Measurements from ENCODE around the gene LIN54. TPM values are rescaled to one million over a fixed set of nuclear protein-coding genes. Genes with fewer than 3 reads are reported as not detected.

Gene LIN54
- total and polyA plus RNA-seq, 2 of the 4 experiments (the other 2 are of a cell fraction), result 5.3 to 26.9 TPM

- DNase-seq (no peak), ATAC-seq (ENCODE audit: low read depth) (no peak)
- H4K5ac ChIP-seq (ENCODE audit: low read depth, low read length), result no peak overlapping the region
- H3K4me2 ChIP-seq (ENCODE audit: low read depth, low read length), result no peak overlapping the region
- no peaks in the 10 kb centered on the region for H3K27me3 ChIP-seq (ENCODE audit: control insufficient read depth, insufficient read depth, low read length)
- no peak overlapping the region for H2AK5ac ChIP-seq (ENCODE audit: low read depth, low read length)
- intact Hi-C loops (cut with micrococcal nuclease), result no loop called here
- no peaks in the 10 kb centered on the region for H4K20me1 ChIP-seq (ENCODE audit: insufficient read depth, low read length)
- POLR2A ChIA-PET (ENCODE audit: unreplicated experiment), result no interaction called here
- H4K8ac ChIP-seq (ENCODE audit: low read depth in 2 of 2, low read length in 2 of 2), result no peak overlapping the region
- H3K4ac ChIP-seq (ENCODE audit: low read depth, low read length), result no peak overlapping the region
- dilution Hi-C loops (cut with HindIII; ENCODE audit: low sequenced_read_pairs, unreplicated experiment), result no loop called here
- H3K14ac ChIP-seq (replicated peaks; ENCODE audit: low read depth, low read length), result no peak overlapping the region
- no peak overlapping the region for H2BK5ac ChIP-seq (ENCODE audit: low read depth, low read length, poor library complexity, severe bottlenecking)
- H3K23ac ChIP-seq (ENCODE audit: low read depth, low read length), result no peak overlapping the region
- CTCF ChIA-PET, result no interaction called here
- TF ChIP-seq FOS (IDR thresholded peaks at IDR 0.05; ENCODE audit: low read depth, low read length) (no peak), RAD21 (IDR thresholded peaks at IDR 0.05; ENCODE audit: low read length) (no peak), MAZ (IDR thresholded peaks at IDR 0.05; ENCODE audit: borderline replicate concordance, low read depth, low read length) (no peak), CTCF (conservative IDR thresholded peaks at IDR 0.05; ENCODE audit: low read depth, low read length) (no peak), MAFK (IDR thresholded peaks at IDR 0.05; ENCODE audit: low read depth, low read length) (no peak), ELK1 (IDR thresholded peaks at IDR 0.05; ENCODE audit: borderline replicate concordance, low read depth, low read length) (no peak), SMC3 (IDR thresholded peaks at IDR 0.05; ENCODE audit: low read depth, low read length) (no peak), RFX5 (IDR thresholded peaks at IDR 0.05; ENCODE audit: low read depth, low read length) (no peak), CHD1 (IDR thresholded peaks at IDR 0.05; ENCODE audit: low read depth, low read length) (no peak), POLR2A (IDR thresholded peaks at IDR 0.05; ENCODE audit: low read depth, low read length) (no peak), NFE2L2 (IDR thresholded peaks at IDR 0.05; ENCODE audit: low read depth, low read length) (no peak), CEBPB (IDR thresholded peaks at IDR 0.05; ENCODE audit: low read depth, low read length) (no peak), RCOR1 (IDR thresholded peaks at IDR 0.05; ENCODE audit: insufficient replicate concordance, low read length) (no peak), BHLHE40 (IDR thresholded peaks at IDR 0.05; ENCODE audit: low read depth, low read length) (no peak), USF2 (IDR thresholded peaks at IDR 0.05; ENCODE audit: low read depth, low read length) (no peak), MXI1 (IDR thresholded peaks at IDR 0.05; ENCODE audit: borderline replicate concordance, low read depth, low read length) (no peak)
- H3K9me1 ChIP-seq (ENCODE audit: insufficient read depth, low read length), result no peaks in the 10 kb centered on the region
- H3K4me1 ChIP-seq (ENCODE audit: control insufficient read depth, insufficient read depth, low read length), result no peaks in the 10 kb centered on the region
- no peak overlapping the region for H3K9ac ChIP-seq (ENCODE audit: low read depth, low read length)
- H2AK9ac ChIP-seq (replicated peaks; ENCODE audit: low read depth, low read length, poor library complexity), result no peak overlapping the region
- H3K9me3 ChIP-seq (ENCODE audit: control insufficient read depth, insufficient read depth, low read length), result no peaks in the 10 kb centered on the region
- no peak overlapping the region for H2BK15ac ChIP-seq (ENCODE audit: low read depth, low read length)
- peaks cover 1% of the 10 kb centered on the region; the same call in 1 of the 2 replicates for H3K36me3 ChIP-seq (ENCODE audit: control insufficient read depth, insufficient read depth, low read length)
- in situ Hi-C loops (cut with MboI; ENCODE audit: low sequenced_read_pairs), result no loop called here
- H3K27ac ChIP-seq (ENCODE audit: insufficient read depth, low read length), result no peak overlapping the region
- H3K4me3 ChIP-seq (ENCODE audit: insufficient read depth, low read depth, low read length), result no peak overlapping the region
- H3K56ac ChIP-seq (ENCODE audit: extremely low read depth, insufficient read depth, low read length), result no peak overlapping the region
- no peak overlapping the region for H2AFZ ChIP-seq (replicated peaks; ENCODE audit: low read length, poor library complexity)
- no peak overlapping the region for H3K18ac ChIP-seq (ENCODE audit: low read depth, low read length)
- BruUV-seq (replicated peaks), result no TSS peak
- no peaks in the 10 kb centered on the region for H3K79me1 ChIP-seq (ENCODE audit: low read depth in 1 of 2, low read length in 2 of 2)
- H2BK20ac ChIP-seq (ENCODE audit: low read depth, low read length), result no peak overlapping the region
- WGBS, 2 experiments (ENCODE audit: extremely low coverage in 2 of 2, insufficient read length in 1 of 2), result no CpG with 5 or more reads among the region's 2 CpGs
- H2BK120ac ChIP-seq (ENCODE audit: low read depth, low read length), result no peak overlapping the region
- no peak overlapping the region for H4K91ac ChIP-seq (ENCODE audit: insufficient read depth, low read depth, low read length)
Measured at GRCh38 chr4:82919386-82919785, 91.2 kb downstream of the LIN54 start.

Data from IMR-90 (cell line).